H9 (cell line): ENCODE results near the gene NDUFA5. TPM values are rescaled to one million over a fixed set of nuclear protein-coding genes. Genes with fewer than 3 reads are reported as not detected.

Experiments used
- DNase-seq: peaks from one replicate; pipeline ENCODE4 v3.0.0-alpha.2; 2017
- H2AFZ ChIP-seq: one replicate; pipeline ENCODE4 v1.6.1; 2013; ENCODE audit warnings: mild to moderate bottlenecking, low read length, control low read depth, moderate library complexity
- H2AK5ac ChIP-seq: 2 replicates; pipeline ENCODE4 v1.6.1; 2013; ENCODE audit warnings: low read length, control low read depth, mixed read lengths; ENCODE audit not compliant: insufficient read length
- H2BK120ac ChIP-seq: one replicate; pipeline ENCODE4 v1.6.1; 2013; ENCODE audit warnings: low read depth, mild to moderate bottlenecking, low read length, control low read depth, inconsistent platforms; ENCODE audit not compliant: poor library complexity, severe bottlenecking
- H2BK12ac ChIP-seq: 2 replicates; pipeline ENCODE4 v1.6.1; 2013; ENCODE audit warnings: low read length, control low read depth, mixed read lengths, low read depth; ENCODE audit not compliant: insufficient read length
- H2BK15ac ChIP-seq: 2 replicates; pipeline ENCODE4 v1.6.1; 2013; ENCODE audit warnings: low read depth, low read length, control low read depth
- H2BK20ac ChIP-seq: one replicate; pipeline ENCODE4 v1.6.1; 2013; ENCODE audit warnings: low read depth, mild to moderate bottlenecking, low read length, control low read depth, inconsistent platforms; ENCODE audit not compliant: poor library complexity, severe bottlenecking
- H2BK5ac ChIP-seq: 2 replicates; pipeline ENCODE4 v1.6.1; 2013; ENCODE audit warnings: low read length, control low read depth, mixed read lengths; ENCODE audit not compliant: insufficient read length
- H3K14ac ChIP-seq: 2 replicates; pipeline ENCODE4 v1.6.1; 2013; ENCODE audit warnings: low read length, control low read depth; ENCODE audit not compliant: insufficient read depth
- H3K18ac ChIP-seq: 2 replicates; pipeline ENCODE4 v1.6.1; 2013; ENCODE audit warnings: low read depth, mild to moderate bottlenecking, mixed read lengths, low read length, control low read depth; ENCODE audit not compliant: insufficient read length
- H3K23ac ChIP-seq: 2 replicates; pipeline ENCODE4 v1.6.1; 2013; ENCODE audit warnings: low read length, control low read depth, mixed read lengths, low read depth; ENCODE audit not compliant: insufficient read length
- H3K23me2 ChIP-seq: 2 replicates; pipeline ENCODE4 v1.6.1; 2013; ENCODE audit warnings: low read depth, mild to moderate bottlenecking, mixed read lengths, low read length, control low read depth; ENCODE audit not compliant: insufficient read length, poor library complexity, severe bottlenecking
- H3K27ac ChIP-seq: 2 replicates; pipeline ENCODE4 v1.5.1; 2013; ENCODE audit warnings: low read length, control low read depth, mixed read lengths, low read depth; ENCODE audit not compliant: insufficient read length
- H3K27me3 ChIP-seq: 2 replicates; pipeline ENCODE4 v1.6.1; 2013; ENCODE audit warnings: low read length, control low read depth, inconsistent platforms; ENCODE audit not compliant: insufficient read depth
- H3K4ac ChIP-seq: 2 replicates; pipeline ENCODE4 v1.6.1; 2013; ENCODE audit warnings: low read depth, mild to moderate bottlenecking, control low read depth, inconsistent platforms, low read length, moderate library complexity
- H3K4me1 ChIP-seq: 2 replicates; pipeline ENCODE4 v1.6.1; 2013; ENCODE audit warnings: low read length, control low read depth, inconsistent platforms; ENCODE audit not compliant: insufficient read depth
- H3K4me2 ChIP-seq: 2 replicates; pipeline ENCODE4 v1.6.1; 2013; ENCODE audit warnings: low read length, control low read depth, mixed read lengths; ENCODE audit not compliant: insufficient read length, insufficient read depth
- H3K56ac ChIP-seq: 2 replicates; pipeline ENCODE4 v1.6.1; 2013; ENCODE audit warnings: low read depth, mild to moderate bottlenecking, mixed read lengths, low read length, control low read depth; ENCODE audit not compliant: insufficient read length
- H3K79me1 ChIP-seq: 2 replicates; pipeline ENCODE4 v1.6.1; 2013; ENCODE audit warnings: low read depth, mild to moderate bottlenecking, moderate library complexity, low read length, control low read depth, inconsistent platforms; ENCODE audit not compliant: insufficient read depth, poor library complexity, severe bottlenecking
- H3K79me2 ChIP-seq: 2 replicates; pipeline ENCODE4 v1.6.1; 2013; ENCODE audit warnings: low read length, control low read depth, inconsistent platforms; ENCODE audit not compliant: insufficient read depth
- H3K9ac ChIP-seq: 2 replicates; pipeline ENCODE4 v1.6.1; 2013; ENCODE audit warnings: low read length, control low read depth, mixed read lengths; ENCODE audit not compliant: insufficient read length; ENCODE audit errors: extremely low read depth
- H3K9me3 ChIP-seq: one replicate; pipeline ENCODE4 v1.6.1; 2013; ENCODE audit warnings: low read depth, low read length, inconsistent platforms; ENCODE audit not compliant: control insufficient read depth
- H3T11ph ChIP-seq: one replicate; pipeline ENCODE4 v1.6.1; 2013; ENCODE audit warnings: mild to moderate bottlenecking, low read length, control low read depth, inconsistent platforms
- H4K20me1 ChIP-seq: one replicate; pipeline ENCODE4 v1.6.1; 2013; ENCODE audit not compliant: control insufficient read depth, insufficient read length, insufficient read depth
- H4K5ac ChIP-seq: 2 replicates; pipeline ENCODE4 v1.6.1; 2013; ENCODE audit warnings: low read depth, mild to moderate bottlenecking, mixed read lengths, low read length, control low read depth; ENCODE audit not compliant: insufficient read length
- H4K8ac ChIP-seq: replicated peaks from 2 replicates; pipeline ENCODE4 v1.6.1; 2013; ENCODE audit warnings: low read length, control low read depth, mixed read lengths, low read depth; ENCODE audit not compliant: insufficient read length
- H4K91ac ChIP-seq: 2 replicates; pipeline ENCODE4 v1.6.1; 2013; ENCODE audit warnings: low read depth, mild to moderate bottlenecking, moderate library complexity, mixed read lengths, low read length, control low read depth; ENCODE audit not compliant: insufficient read length
- H3K27ac Mint-ChIP-seq, 3 experiments: 2 replicates in 2 of 3; 3 replicates in 1 of 3; pipeline ENCODE4 v1.8.0; 2020 to 2021; ENCODE audit warnings: mixed read lengths in 3 of 3, mild to moderate bottlenecking in 1 of 3, moderate library complexity in 1 of 3
- H3K27me3 Mint-ChIP-seq: 2 replicates; pipeline ENCODE4 v1.8.0; 2021; ENCODE audit warnings: low read depth, mild to moderate bottlenecking, moderate library complexity, mixed read lengths
- H3K36me3 Mint-ChIP-seq, 3 experiments: 2 replicates in 2 of 3; 3 replicates in 1 of 3; pipeline ENCODE4 v1.8.0; 2020 to 2021; ENCODE audit warnings: low read depth in 3 of 3, mixed read lengths in 3 of 3; ENCODE audit not compliant: insufficient read depth in 1 of 3
- H3K4me1 Mint-ChIP-seq, 2 experiments: 2 replicates each; pipeline ENCODE4 v1.8.0; 2020; ENCODE audit warnings: mixed read lengths in 2 of 2
- H3K4me3 Mint-ChIP-seq, 2 experiments: 2 replicates in 1 of 2; 3 replicates in 1 of 2; pipeline ENCODE4 v1.8.0; 2020 to 2021; ENCODE audit warnings: mild to moderate bottlenecking in 2 of 2, mixed read lengths in 2 of 2, moderate library complexity in 1 of 2
- H3K9me3 Mint-ChIP-seq, 2 experiments: 2 replicates in 1 of 2; 3 replicates in 1 of 2; pipeline ENCODE4 v1.8.0; 2020; ENCODE audit warnings: mild to moderate bottlenecking in 2 of 2, mixed read lengths in 2 of 2, moderate library complexity in 1 of 2
- WGBS: extraction: QIAGEN DNeasy Blood & Tissue Kit; methylation state at CpG from one replicate; pipeline ENCODE4 v1.1.7; 2013; ENCODE audit warnings: missing lambda C conversion rate, low lambda C conversion rate, mixed read lengths; ENCODE audit not compliant: insufficient read length; ENCODE audit errors: extremely low coverage; 5-methylcytosine and 5-hydroxymethylcytosine counted together
- total RNA-seq: library from RNA; stranded (reverse); gene quantifications from 2 replicates; pipeline ENCODE4 v1.2.1, GENCODE V29; 2021
- TF ChIP-seq, protein P1 (sequence below): fragments of 200-600 bp; sonication (generic); conservative IDR thresholded peaks from 3 replicates; pipeline ENCODE4 v1.8.0; 2021; ENCODE audit warnings: antibody characterized with exemption, mild to moderate bottlenecking

NDUFA5 gene
- total RNA-seq, 1 experiment from 2014 or later: 76.5 TPM

DNA sequence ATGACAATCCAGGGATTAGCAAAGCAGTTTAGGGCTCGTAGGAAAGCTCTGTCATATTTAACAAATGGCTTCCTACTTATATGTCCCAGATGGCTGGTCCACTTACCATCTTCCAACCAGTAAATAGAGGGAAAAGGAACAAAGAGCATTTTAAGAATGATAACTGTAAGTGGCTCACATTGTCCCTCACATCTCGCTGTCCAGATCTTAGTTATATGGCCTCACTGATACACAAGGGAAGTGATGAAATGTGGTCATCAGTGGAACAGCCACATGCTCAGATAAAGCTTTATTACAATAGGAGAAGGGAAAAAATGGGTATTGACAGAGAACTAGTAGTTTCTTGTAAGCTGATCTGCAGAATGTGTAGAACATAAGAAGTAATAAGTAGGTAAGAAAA is 59.0 kb downstream of the NDUFA5 start:
- no peak for DNase-seq
- Histone ChIP-seq H2BK12ac (no peak overlapping the region), H3K27me3 (no peaks in the 10 kb centered on the region), H3K27ac (no peak overlapping the region), H3K4me1 (no peaks in the 10 kb centered on the region), H3K14ac (no peak overlapping the region), H4K5ac (no peak overlapping the region), H4K20me1 (no peaks in the 10 kb centered on the region), H2AK5ac (no peak overlapping the region), H4K8ac (no peak overlapping the region), H3K9ac (no peak overlapping the region), H2AFZ (no peak overlapping the region), H4K91ac (no peak overlapping the region), H3K4me2 (no peak overlapping the region), H3K4ac (no peak overlapping the region), H2BK20ac (no peak overlapping the region), H3K9me3 (no peaks in the 10 kb centered on the region), H2BK5ac (no peak overlapping the region), H3K23me2 (no peaks in the 10 kb centered on the region), H3K79me2 (no peaks in the 10 kb centered on the region), H3K79me1 (no peaks in the 10 kb centered on the region), H2BK15ac (no peak overlapping the region), H3K23ac (no peak overlapping the region), H3K56ac (no peak overlapping the region), H3T11ph (no peak overlapping the region), H3K18ac (no peak overlapping the region), H2BK120ac (no peak overlapping the region)
- TF ChIP-seq, protein P1, sequence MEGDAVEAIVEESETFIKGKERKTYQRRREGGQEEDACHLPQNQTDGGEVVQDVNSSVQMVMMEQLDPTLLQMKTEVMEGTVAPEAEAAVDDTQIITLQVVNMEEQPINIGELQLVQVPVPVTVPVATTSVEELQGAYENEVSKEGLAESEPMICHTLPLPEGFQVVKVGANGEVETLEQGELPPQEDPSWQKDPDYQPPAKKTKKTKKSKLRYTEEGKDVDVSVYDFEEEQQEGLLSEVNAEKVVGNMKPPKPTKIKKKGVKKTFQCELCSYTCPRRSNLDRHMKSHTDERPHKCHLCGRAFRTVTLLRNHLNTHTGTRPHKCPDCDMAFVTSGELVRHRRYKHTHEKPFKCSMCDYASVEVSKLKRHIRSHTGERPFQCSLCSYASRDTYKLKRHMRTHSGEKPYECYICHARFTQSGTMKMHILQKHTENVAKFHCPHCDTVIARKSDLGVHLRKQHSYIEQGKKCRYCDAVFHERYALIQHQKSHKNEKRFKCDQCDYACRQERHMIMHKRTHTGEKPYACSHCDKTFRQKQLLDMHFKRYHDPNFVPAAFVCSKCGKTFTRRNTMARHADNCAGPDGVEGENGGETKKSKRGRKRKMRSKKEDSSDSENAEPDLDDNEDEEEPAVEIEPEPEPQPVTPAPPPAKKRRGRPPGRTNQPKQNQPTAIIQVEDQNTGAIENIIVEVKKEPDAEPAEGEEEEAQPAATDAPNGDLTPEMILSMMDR: no peak
- no peak overlapping the region for H3K27ac Mint-ChIP-seq
- no peaks in the 10 kb centered on the region for H3K9me3 Mint-ChIP-seq
- H3K27me3 Mint-ChIP-seq: no peaks in the 10 kb centered on the region
- no CpG with 5 or more reads among the region's 2 CpGs for WGBS
- H3K4me3 Mint-ChIP-seq: no peak overlapping the region
- peaks cover 28 to 31% of the 10 kb centered on the region in 2 experiments for H3K4me1 Mint-ChIP-seq
- H3K36me3 Mint-ChIP-seq: peaks cover 2 to 4% (median 2%) of the 10 kb centered on the region in 3 experiments; a peak in 4 of 7 replicates
